ENCODE results near the gene MAP3K7. TPM values are rescaled to one million over a fixed set of nuclear protein-coding genes. Genes with fewer than 3 reads are reported as not detected.

The MAP3K7 gene
- total and polyA plus RNA-seq, 10 donors = 15.6 to 56.9 (median 39.8) TPM

DNA sequence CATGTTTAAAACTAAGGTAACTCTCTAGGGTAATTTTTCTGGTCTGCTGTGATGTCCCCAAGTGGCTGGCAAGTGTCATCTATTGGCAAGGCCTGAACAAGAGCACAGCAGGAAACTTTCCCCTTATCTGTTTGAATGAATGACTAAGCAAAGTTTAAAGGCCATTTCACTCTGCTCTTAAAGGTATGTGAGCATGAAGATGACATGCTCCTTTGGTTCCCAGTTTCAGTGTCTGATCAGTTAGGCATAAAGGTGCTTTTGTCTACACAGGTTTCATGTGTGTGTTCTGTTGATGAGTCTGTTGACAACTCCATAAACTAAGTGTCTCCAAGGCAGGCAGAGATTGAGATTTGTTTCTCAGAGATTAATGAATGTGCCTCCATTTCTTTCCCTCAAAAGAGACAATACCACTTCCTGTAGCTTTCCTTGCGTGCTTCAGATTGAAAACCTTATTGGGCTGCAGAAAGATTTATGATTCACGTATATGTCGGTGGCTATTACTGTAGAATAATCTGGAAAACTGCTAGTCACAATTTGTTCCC lies 83.9 kb downstream of the MAP3K7 start:
- no peak overlapping the region for H3K27ac ChIP-seq
- no peaks in the 10 kb centered on the region for H3K27me3 ChIP-seq (replicated peaks in 1 of 7)
- H3K36me3 ChIP-seq = no peaks in the 10 kb centered on the region
- no peaks in the 10 kb centered on the region for H3K4me1 ChIP-seq
- intact Hi-C loops (cut with DNase I; ENCODE audit: low total_unique reads) = no loop called here
- peaks cover 0 to 8% (median 4%) of the 10 kb centered on the region in 8 donors for H3K9me3 ChIP-seq
- TF ChIP-seq POLR2A (IDR thresholded peaks at IDR 0.05) (no peak), POLR2AphosphoS5 (IDR thresholded peaks at IDR 0.05) (no peak)
- TF ChIP-seq, protein P1, sequence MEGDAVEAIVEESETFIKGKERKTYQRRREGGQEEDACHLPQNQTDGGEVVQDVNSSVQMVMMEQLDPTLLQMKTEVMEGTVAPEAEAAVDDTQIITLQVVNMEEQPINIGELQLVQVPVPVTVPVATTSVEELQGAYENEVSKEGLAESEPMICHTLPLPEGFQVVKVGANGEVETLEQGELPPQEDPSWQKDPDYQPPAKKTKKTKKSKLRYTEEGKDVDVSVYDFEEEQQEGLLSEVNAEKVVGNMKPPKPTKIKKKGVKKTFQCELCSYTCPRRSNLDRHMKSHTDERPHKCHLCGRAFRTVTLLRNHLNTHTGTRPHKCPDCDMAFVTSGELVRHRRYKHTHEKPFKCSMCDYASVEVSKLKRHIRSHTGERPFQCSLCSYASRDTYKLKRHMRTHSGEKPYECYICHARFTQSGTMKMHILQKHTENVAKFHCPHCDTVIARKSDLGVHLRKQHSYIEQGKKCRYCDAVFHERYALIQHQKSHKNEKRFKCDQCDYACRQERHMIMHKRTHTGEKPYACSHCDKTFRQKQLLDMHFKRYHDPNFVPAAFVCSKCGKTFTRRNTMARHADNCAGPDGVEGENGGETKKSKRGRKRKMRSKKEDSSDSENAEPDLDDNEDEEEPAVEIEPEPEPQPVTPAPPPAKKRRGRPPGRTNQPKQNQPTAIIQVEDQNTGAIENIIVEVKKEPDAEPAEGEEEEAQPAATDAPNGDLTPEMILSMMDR (IDR thresholded peaks at IDR 0.05 in 8 of 11, conservative IDR thresholded peaks at IDR 0.05 in 3 of 11) = no peak
- WGBS, 5 donors = 70 to 84% (median 74%) methylated on average over 3 of the region's 3 CpGs
- no peak overlapping the region for H3K4me3 ChIP-seq
- no peak for DNase-seq

DNA sequence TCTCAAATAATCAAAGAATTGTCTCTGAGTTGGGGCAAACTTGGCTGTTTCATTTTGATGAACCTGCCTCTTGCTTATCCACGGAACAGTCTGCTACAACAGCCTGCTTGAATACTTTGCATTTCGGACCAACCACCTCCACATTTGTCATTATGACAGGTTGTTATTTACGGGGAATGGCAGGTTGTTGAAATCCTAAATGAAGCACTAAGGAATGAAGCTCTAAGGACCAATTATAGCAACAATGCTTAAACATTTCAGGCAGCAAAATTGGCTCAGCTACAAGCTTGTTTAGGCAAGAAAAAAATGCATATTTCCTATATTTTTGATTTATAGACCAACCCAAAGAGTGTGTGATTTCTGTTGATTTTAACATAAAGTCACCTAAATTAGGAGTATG lies 84.5 kb downstream of the MAP3K7 start:
- H3K4me3 ChIP-seq = no peak overlapping the region
- 88 to 95% (median 90%) methylated on average over 3 of the region's 3 CpGs for WGBS, 5 donors
- intact Hi-C loops (cut with DNase I; ENCODE audit: low total_unique reads) = no loop called here
- H3K27me3 ChIP-seq (replicated peaks in 1 of 7) = no peaks in the 10 kb centered on the region
- TF ChIP-seq POLR2A (IDR thresholded peaks at IDR 0.05) (no peak), POLR2AphosphoS5 (IDR thresholded peaks at IDR 0.05) (no peak)
- TF ChIP-seq, protein P1 (IDR thresholded peaks at IDR 0.05 in 8 of 11, conservative IDR thresholded peaks at IDR 0.05 in 3 of 11) = no peak
- no peak overlapping the region for H3K27ac ChIP-seq
- DNase-seq = no peak
- no peaks in the 10 kb centered on the region for H3K36me3 ChIP-seq
- H3K9me3 ChIP-seq = peaks cover 0 to 2% (median 0%) of the 10 kb centered on the region in 8 donors
- H3K4me1 ChIP-seq = no peaks in the 10 kb centered on the region

DNA sequence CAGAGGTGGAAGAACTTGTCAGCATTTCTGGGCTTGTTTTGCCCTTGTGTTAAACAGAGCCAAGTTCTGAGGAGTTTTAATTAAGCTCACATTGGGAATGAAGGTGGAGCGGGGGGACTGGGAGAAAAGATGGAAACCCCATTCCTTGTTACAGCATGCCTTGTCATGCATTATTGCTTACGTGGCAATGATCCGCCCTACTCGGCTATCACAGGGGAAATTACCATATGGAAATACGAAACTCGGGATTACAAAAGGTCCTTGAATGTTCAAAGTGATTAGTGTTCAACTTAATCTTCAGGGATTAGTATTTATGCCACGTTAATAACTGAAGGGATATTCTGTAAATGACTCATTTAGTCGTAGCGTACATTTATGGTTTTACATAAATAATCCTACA lies 86.4 kb downstream of the MAP3K7 start:
- Histone ChIP-seq H3K4me1 (no peaks in the 10 kb centered on the region), H3K4me3 (no peak overlapping the region), H3K27me3 (replicated peaks in 1 of 7) (no peaks in the 10 kb centered on the region), H3K9me3 (no peaks in the 10 kb centered on the region), H3K27ac (no peak overlapping the region), H3K36me3 (no peaks in the 10 kb centered on the region)
- intact Hi-C loops (cut with DNase I; ENCODE audit: low total_unique reads) = no loop called here
- no peak for DNase-seq
- no peak for TF ChIP-seq POLR2A (IDR thresholded peaks at IDR 0.05)
- TF ChIP-seq POLR2AphosphoS5 (IDR thresholded peaks at IDR 0.05) = no peak
- TF ChIP-seq, protein P1 (IDR thresholded peaks at IDR 0.05 in 8 of 11, conservative IDR thresholded peaks at IDR 0.05 in 3 of 11) = no peak
- WGBS, 5 donors = 82 to 90% (median 85%) methylated on average over 9 of the region's 9 CpGs

DNA sequence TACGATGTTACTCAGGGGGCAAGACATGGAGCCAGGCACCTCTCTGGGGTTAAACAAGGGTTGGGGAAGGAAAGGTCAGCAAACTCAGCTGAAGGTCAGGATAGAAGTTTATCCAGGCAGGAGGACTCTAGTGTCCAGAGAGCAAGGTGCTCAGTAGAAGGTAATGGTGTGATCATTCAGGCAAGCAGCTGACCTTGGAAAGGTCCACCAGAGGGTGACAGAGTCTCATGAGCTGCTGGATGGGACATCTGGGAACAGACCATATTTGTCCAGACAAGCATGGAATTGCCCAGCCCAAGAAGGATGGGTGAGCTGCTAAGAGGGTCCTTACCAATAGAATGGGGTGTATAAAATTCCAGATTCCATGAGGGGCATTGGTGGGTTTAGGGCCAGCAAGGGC lies 89.5 kb downstream of the MAP3K7 start:
- Histone ChIP-seq H3K27ac (no peak overlapping the region), H3K4me3 (no peak overlapping the region), H3K4me1 (peaks cover 0 to 6% (median 0%) of the 10 kb centered on the region in 6 donors), H3K27me3 (replicated peaks in 1 of 7) (no peaks in the 10 kb centered on the region), H3K36me3 (no peaks in the 10 kb centered on the region), H3K9me3 (no peaks in the 10 kb centered on the region)
- no peak for DNase-seq
- TF ChIP-seq, protein P1 (IDR thresholded peaks at IDR 0.05 in 8 of 11, conservative IDR thresholded peaks at IDR 0.05 in 3 of 11) = no peak
- TF ChIP-seq POLR2A (IDR thresholded peaks at IDR 0.05) = no peak
- no peak for TF ChIP-seq POLR2AphosphoS5 (IDR thresholded peaks at IDR 0.05)
- 88 to 97% (median 95%) methylated on average over 1 of the region's 1 CpG for WGBS, 5 donors
- intact Hi-C loops (cut with DNase I; ENCODE audit: low total_unique reads) = no loop called here
